Panc1 (cell line): Measurements from ENCODE around the gene DOP1A. TPM values are rescaled to one million over a fixed set of nuclear protein-coding genes. Genes with fewer than 3 reads are reported as not detected.

ENCODE experiments used
- ATAC-seq: fragments of 200-7000 bp; cut with Tn5 transposase; 2 replicates; pipeline ENCODE4 v1.9.1; 2020; ENCODE audit warnings: mild to moderate bottlenecking, moderate library complexity
- BruUV-seq: library from RNA; stranded (reverse); fragments of 400-500 nt; replicated peaks from 2 replicates; lab custom pipeline; 2021; lab: Mats Ljungman, UMichigan
- CTCF ChIA-PET: fragments of 300-600 bp; sonication (Branson Sonifier 250); formaldehyde crosslinking; loops from one replicate; lab custom pipeline; 2022; ENCODE audit warnings: antibody characterized with exemption; lab: Charles Lee
- POLR2A ChIA-PET: fragments of 300-600 bp; sonication (Branson Sonifier 250); formaldehyde crosslinking; loops from one replicate; lab custom pipeline; 2022; ENCODE audit warnings: antibody characterized with exemption; lab: Charles Lee
- DNase-seq: peaks from one replicate; pipeline ENCODE4 v3.0.0-alpha.2; 2010; ENCODE audit warnings: low read depth, low spot score
- H3K27ac ChIP-seq: 2 replicates; pipeline ENCODE4 v1.5.1; 2011; ENCODE audit warnings: mild to moderate bottlenecking, low read length, inconsistent platforms
- H3K27me3 ChIP-seq: fragments of 200-500 bp; sonication (Bioruptor generic); 2 replicates; pipeline ENCODE4 v1.6.0; 2014; ENCODE audit warnings: low read length, inconsistent platforms; ENCODE audit not compliant: control insufficient read depth, insufficient read depth
- H3K36me3 ChIP-seq: fragments of 200-500 bp; sonication (Bioruptor generic); 2 replicates; pipeline ENCODE4 v1.5.1; 2014; ENCODE audit warnings: inconsistent platforms, mild to moderate bottlenecking, low read length, moderate library complexity; ENCODE audit not compliant: control insufficient read depth, insufficient read depth
- H3K4me1 ChIP-seq: 2 replicates; pipeline ENCODE4 v1.5.1; 2011; ENCODE audit warnings: inconsistent platforms, mild to moderate bottlenecking, low read length, moderate library complexity; ENCODE audit not compliant: control insufficient read depth, insufficient read depth
- H3K4me3 ChIP-seq, 2 experiments: 2 replicates each; pipeline ENCODE4 v1.5.1; 2011 to 2012; ENCODE audit warnings: low read depth in 2 of 2, low read length in 2 of 2, mild to moderate bottlenecking in 2 of 2, inconsistent platforms in 1 of 2, moderate library complexity in 1 of 2
- H3K9me3 ChIP-seq: fragments of 200-500 bp; sonication (Bioruptor generic); 2 replicates; pipeline ENCODE4 v1.5.1; 2014; ENCODE audit warnings: low read depth, mild to moderate bottlenecking, inconsistent platforms, low read length, moderate library complexity; ENCODE audit not compliant: control insufficient read depth, insufficient read depth
- CTCF ChIP-seq: fragments of 450-650 bp; IDR thresholded peaks from 2 replicates; pipeline ENCODE4 v1.5.1; 2017; ENCODE audit warnings: mild to moderate bottlenecking
- POLR2AphosphoS5 ChIP-seq: IDR thresholded peaks from 2 replicates; pipeline ENCODE4 v1.6.1; 2012; ENCODE audit warnings: mild to moderate bottlenecking, low read depth, low read length, moderate library complexity
- SIN3A ChIP-seq: IDR thresholded peaks from 2 replicates; pipeline ENCODE4 v1.6.1; 2012; ENCODE audit warnings: low read depth, mild to moderate bottlenecking, low read length, moderate library complexity, borderline replicate concordance; ENCODE audit not compliant: insufficient read depth
- TCF7L2 ChIP-seq: IDR thresholded peaks from 2 replicates; pipeline ENCODE4 v1.6.1; 2011; ENCODE audit warnings: mild to moderate bottlenecking, low read depth, low read length, inconsistent platforms
- in situ Hi-C: cut with HindIII; loops from 2 replicates; pipeline ENCODE4 v1.10.0; 2016; ENCODE audit warnings: low sequenced_read_pairs, low pct_unique_long_range_greater_than_20kb
- intact Hi-C: fragments of 100-400 bp; cut with micrococcal nuclease; formaldehyde crosslinking; loops from one replicate; pipeline ENCODE4 v1.10.0; 2022; ENCODE audit not compliant: unreplicated experiment
- total RNA-seq: library from RNA; stranded (reverse); gene quantifications from one replicate; pipeline ENCODE4 v1.2.1, GENCODE V29; 2021; ENCODE audit not compliant: unreplicated experiment
- TF ChIP-seq, protein P1 (sequence below), 2 experiments: IDR thresholded peaks; 2 replicates each; pipeline ENCODE4 v1.6.1; 2011 to 2012; ENCODE audit warnings: low read depth in 2 of 2, control low read depth in 1 of 2, low read length in 1 of 2, mild to moderate bottlenecking in 1 of 2, moderate library complexity in 1 of 2; ENCODE audit not compliant: insufficient read depth in 1 of 2

Gene DOP1A
- total RNA-seq, 1 experiment from 2014 or later: 13.4 TPM

GRCh38 chr6:83124553-83124952 lies 57.1 kb downstream of the DOP1A start:
- H3K36me3 ChIP-seq: peaks cover 10% of the 10 kb centered on the region; the same call in 1 of the 2 replicates
- DNase-seq: no peak
- no peaks in the 10 kb centered on the region for H3K4me1 ChIP-seq
- ATAC-seq: no peak
- H3K27me3 ChIP-seq: no peaks in the 10 kb centered on the region
- BruUV-seq: no TSS peak
- in situ Hi-C loops: no loop called here
- H3K9me3 ChIP-seq: no peaks in the 10 kb centered on the region
- ChIA-PET CTCF (no interaction called here), POLR2A (no interaction called here)
- TF ChIP-seq, protein P1, sequence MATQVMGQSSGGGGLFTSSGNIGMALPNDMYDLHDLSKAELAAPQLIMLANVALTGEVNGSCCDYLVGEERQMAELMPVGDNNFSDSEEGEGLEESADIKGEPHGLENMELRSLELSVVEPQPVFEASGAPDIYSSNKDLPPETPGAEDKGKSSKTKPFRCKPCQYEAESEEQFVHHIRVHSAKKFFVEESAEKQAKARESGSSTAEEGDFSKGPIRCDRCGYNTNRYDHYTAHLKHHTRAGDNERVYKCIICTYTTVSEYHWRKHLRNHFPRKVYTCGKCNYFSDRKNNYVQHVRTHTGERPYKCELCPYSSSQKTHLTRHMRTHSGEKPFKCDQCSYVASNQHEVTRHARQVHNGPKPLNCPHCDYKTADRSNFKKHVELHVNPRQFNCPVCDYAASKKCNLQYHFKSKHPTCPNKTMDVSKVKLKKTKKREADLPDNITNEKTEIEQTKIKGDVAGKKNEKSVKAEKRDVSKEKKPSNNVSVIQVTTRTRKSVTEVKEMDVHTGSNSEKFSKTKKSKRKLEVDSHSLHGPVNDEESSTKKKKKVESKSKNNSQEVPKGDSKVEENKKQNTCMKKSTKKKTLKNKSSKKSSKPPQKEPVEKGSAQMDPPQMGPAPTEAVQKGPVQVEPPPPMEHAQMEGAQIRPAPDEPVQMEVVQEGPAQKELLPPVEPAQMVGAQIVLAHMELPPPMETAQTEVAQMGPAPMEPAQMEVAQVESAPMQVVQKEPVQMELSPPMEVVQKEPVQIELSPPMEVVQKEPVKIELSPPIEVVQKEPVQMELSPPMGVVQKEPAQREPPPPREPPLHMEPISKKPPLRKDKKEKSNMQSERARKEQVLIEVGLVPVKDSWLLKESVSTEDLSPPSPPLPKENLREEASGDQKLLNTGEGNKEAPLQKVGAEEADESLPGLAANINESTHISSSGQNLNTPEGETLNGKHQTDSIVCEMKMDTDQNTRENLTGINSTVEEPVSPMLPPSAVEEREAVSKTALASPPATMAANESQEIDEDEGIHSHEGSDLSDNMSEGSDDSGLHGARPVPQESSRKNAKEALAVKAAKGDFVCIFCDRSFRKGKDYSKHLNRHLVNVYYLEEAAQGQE (IDR thresholded peaks at IDR 0.05; ENCODE audit: insufficient read depth in 1 of 2, low read depth in 2 of 2, low read length in 1 of 2): no peak
- TF ChIP-seq POLR2AphosphoS5 (no peak), SIN3A (no peak), TCF7L2 (no peak), CTCF (no peak)
- no peak overlapping the region for H3K4me3 ChIP-seq
- no peak overlapping the region for H3K27ac ChIP-seq
- intact Hi-C loops: no loop called here

DNA sequence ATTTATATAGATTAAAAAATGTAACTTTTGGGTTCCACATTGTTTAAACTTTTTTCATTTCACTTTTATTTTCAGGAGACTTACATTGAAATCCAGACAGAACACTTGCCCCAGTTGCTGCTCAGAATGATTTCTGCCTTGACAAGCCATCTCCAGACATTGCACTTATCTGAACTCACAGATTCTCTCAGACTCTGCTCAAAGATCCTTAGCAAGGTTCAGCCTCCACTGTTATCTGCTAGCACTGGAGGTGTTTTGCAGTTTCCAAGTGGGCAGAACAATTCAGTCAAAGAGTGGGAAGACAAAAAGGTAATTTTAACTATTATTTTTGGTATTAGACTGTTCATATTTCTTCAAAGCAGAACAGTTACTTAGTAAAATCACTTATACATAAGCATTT lies 58.0 kb downstream of the DOP1A start:
- Histone ChIP-seq H3K27ac (no peak overlapping the region), H3K9me3 (no peaks in the 10 kb centered on the region), H3K4me3 (no peak overlapping the region), H3K4me1 (no peaks in the 10 kb centered on the region), H3K36me3 (peaks cover 10% of the 10 kb centered on the region; the same call in 1 of the 2 replicates), H3K27me3 (no peaks in the 10 kb centered on the region)
- DNase-seq (no peak), ATAC-seq (no peak)
- ChIA-PET CTCF (no interaction called here), POLR2A (no interaction called here)
- TF ChIP-seq SIN3A (no peak), POLR2AphosphoS5 (no peak), TCF7L2 (no peak), CTCF (no peak)
- TF ChIP-seq, protein P1 (IDR thresholded peaks at IDR 0.05; ENCODE audit: insufficient read depth in 1 of 2, low read depth in 2 of 2, low read length in 1 of 2): no peak
- intact Hi-C loops (no loop called here), in situ Hi-C loops (no loop called here)
- BruUV-seq: no TSS peak
